NCI-H345 treated with DMSO at 0.1 percent for 48 hours (cell line): ENCODE results near the gene FIZ1.

ENCODE experiments used
- DNase-seq: peaks from one replicate; lab custom pipeline; 2025; ENCODE audit not compliant: unreplicated experiment; lab: John Stamatoyannopoulos, UW

The FIZ1 gene

GRCh38 chr19:55635856-55636440, 36.6 kb upstream of the FIZ1 start:
- no peak for DNase-seq

- no peak for DNase-seq
Measured at GRCh38 chr19:55635334-55635717, 36.0 kb upstream of the FIZ1 start.

- no peak for DNase-seq
Measured at GRCh38 chr19:55633861-55634260, 34.5 kb upstream of the FIZ1 start.

GRCh38 chr19:55632463-55632834, 33.1 kb upstream of the FIZ1 start:
- peak; percentile 60 for DNase-seq

- DNase-seq: no peak
Measured at GRCh38 chr19:55626350-55626749, 27.0 kb upstream of the FIZ1 start.

- DNase-seq: no peak
Measured at GRCh38 chr19:55625004-55625326, 25.6 kb upstream of the FIZ1 start.

- DNase-seq: peak; percentile 72
Measured at GRCh38 chr19:55624109-55625003, 25.0 kb upstream of the FIZ1 start, which contains the start of gene ZNF784. Gene ZNF784 (minus strand): TSS chr19:55624566. CDS start chr19:55624561, 5 bp downstream.

GRCh38 chr19:55623561-55623960, 24.2 kb upstream of the FIZ1 start:
- DNase-seq: no peak

GRCh38 chr19:55623130-55623529, 23.8 kb upstream of the FIZ1 start:
- no peak for DNase-seq

GRCh38 chr19:55622242-55622969, 23.1 kb upstream of the FIZ1 start:
- DNase-seq: no peak

- no peak for DNase-seq
Measured at GRCh38 chr19:55621673-55622231, 22.4 kb upstream of the FIZ1 start.

GRCh38 chr19:55621205-55621672, 21.9 kb upstream of the FIZ1 start:
- DNase-seq: no peak

- no peak for DNase-seq
Measured at GRCh38 chr19:55620410-55621204, 21.3 kb upstream of the FIZ1 start.

GRCh38 chr19:55619286-55619685, 20.0 kb upstream of the FIZ1 start:
- no peak for DNase-seq

GRCh38 chr19:55618426-55618825, 19.1 kb upstream of the FIZ1 start:
- DNase-seq: no peak

- DNase-seq: no peak
Measured at GRCh38 chr19:55617426-55617825, 18.1 kb upstream of the FIZ1 start.

GRCh38 chr19:55616395-55616875, 17.1 kb upstream of the FIZ1 start:
- no peak for DNase-seq

GRCh38 chr19:55615543-55616394, 16.5 kb upstream of the FIZ1 start:
- DNase-seq: no peak

- no peak for DNase-seq
Measured at GRCh38 chr19:55614711-55615542, 15.6 kb upstream of the FIZ1 start.
